ENCODE results near the gene CAMTA1. TPM values are rescaled to one million over a fixed set of nuclear protein-coding genes. Genes with fewer than 3 reads are reported as not detected.

The CAMTA1 gene
- total RNA-seq, 3 donors from 2014 or later = 73.4 to 114 (median 82.6) TPM

DNA sequence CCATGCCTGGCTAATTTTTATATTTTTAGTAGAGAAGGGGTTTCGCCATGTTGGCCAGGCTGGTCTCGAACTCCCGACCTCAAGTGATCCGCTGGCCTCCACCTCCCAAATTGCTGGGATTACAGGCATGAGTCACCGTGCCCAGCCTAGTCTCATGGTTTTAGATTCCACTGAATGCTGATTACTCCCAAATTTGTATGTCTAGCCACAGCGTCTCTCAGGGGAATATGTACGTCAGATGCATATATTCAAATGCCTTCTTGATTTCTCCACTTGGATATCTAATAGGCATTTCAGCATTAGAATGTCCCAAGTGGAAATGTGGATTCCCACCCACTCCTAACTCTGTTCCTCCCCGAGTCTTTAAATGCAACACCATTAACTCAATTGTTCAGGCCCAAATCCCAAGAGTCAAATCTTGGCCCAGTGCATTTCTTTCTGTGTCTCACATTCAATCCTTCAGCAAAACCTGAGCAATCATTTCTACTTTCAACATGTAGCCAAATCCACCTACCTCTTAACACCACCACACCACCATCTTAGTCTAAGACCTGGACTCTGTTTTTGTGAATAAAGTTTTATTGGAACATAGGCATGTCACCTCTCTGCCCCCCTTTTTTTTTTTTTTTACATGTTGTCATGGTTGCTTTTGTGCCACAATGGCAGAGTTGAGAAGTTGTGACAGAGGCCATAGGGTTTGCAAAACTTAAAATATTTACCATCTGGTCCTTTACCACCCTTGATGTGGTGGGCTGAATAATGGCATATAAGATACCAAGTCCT, 9.8 kb upstream of the CAMTA1 start:
- ATAC-seq = no peak
- Histone ChIP-seq H3K9me3 (no peaks in the 10 kb centered on the region), H3K4me1 (ENCODE audit: low read depth) (no peaks in the 10 kb centered on the region), H3K4me3 (no peak overlapping the region), H3K36me3 (ENCODE audit: low read depth) (no peaks in the 10 kb centered on the region)
- TF ChIP-seq, protein P1, sequence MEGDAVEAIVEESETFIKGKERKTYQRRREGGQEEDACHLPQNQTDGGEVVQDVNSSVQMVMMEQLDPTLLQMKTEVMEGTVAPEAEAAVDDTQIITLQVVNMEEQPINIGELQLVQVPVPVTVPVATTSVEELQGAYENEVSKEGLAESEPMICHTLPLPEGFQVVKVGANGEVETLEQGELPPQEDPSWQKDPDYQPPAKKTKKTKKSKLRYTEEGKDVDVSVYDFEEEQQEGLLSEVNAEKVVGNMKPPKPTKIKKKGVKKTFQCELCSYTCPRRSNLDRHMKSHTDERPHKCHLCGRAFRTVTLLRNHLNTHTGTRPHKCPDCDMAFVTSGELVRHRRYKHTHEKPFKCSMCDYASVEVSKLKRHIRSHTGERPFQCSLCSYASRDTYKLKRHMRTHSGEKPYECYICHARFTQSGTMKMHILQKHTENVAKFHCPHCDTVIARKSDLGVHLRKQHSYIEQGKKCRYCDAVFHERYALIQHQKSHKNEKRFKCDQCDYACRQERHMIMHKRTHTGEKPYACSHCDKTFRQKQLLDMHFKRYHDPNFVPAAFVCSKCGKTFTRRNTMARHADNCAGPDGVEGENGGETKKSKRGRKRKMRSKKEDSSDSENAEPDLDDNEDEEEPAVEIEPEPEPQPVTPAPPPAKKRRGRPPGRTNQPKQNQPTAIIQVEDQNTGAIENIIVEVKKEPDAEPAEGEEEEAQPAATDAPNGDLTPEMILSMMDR (IDR thresholded peaks at IDR 0.05) = no peak
- intact Hi-C loops (cut with DNase I, micrococcal nuclease) = no loop called here
- no peak for DNase-seq

DNA sequence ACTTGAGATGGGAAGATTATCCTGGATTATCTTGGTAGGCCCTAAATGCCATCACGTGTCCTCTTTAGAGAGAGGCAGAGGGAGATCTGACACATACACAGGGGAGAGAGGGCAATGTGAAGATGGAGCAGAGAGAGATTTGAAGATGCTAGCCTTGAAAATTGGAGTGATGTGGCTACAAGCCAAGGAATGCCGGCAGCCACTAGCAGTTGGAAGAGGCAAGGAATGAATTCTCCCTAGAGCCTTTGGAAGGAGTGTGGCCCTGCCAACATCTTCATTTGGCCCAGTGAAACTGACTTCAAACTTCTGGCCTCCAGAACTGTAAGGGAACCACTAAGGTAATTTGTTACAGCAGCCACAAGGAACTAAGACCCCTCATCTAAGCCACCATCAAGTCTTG, 8.9 kb upstream of the CAMTA1 start:
- H3K36me3 ChIP-seq (ENCODE audit: low read depth) = no peaks in the 10 kb centered on the region
- TF ChIP-seq, protein P1 (IDR thresholded peaks at IDR 0.05) = no peak
- no peak overlapping the region for H3K4me3 ChIP-seq
- no peak for DNase-seq
- intact Hi-C loops (cut with DNase I, micrococcal nuclease) = no loop called here
- ATAC-seq = no peak
- no peaks in the 10 kb centered on the region for H3K9me3 ChIP-seq
- no peaks in the 10 kb centered on the region for H3K4me1 ChIP-seq (ENCODE audit: low read depth)

DNA sequence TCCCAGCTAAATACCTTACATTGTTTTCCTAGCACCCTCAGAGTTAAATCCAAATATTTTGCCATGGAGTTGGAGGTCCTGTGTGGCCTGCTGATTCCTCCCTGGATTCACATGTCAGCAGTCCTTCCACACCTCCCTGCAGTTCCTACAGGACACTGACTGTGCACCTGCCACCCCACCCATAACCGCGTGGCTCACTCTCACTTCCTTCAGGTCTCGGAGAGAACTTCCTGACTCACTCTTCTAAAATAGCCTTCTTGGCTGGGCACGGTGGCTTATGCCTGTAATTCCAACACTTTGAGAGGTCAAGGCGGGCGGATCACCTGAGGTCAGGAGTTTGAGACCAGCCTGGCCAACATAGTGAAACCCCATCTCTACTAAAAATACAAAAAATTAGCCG, 8.4 kb upstream of the CAMTA1 start:
- Histone ChIP-seq H3K4me1 (ENCODE audit: low read depth) (no peaks in the 10 kb centered on the region), H3K9me3 (no peaks in the 10 kb centered on the region), H3K4me3 (no peak overlapping the region), H3K36me3 (ENCODE audit: low read depth) (no peaks in the 10 kb centered on the region)
- intact Hi-C loops (cut with DNase I, micrococcal nuclease) = no loop called here
- DNase-seq = peak in 1 of 3 donors; percentile 31
- TF ChIP-seq, protein P1 (IDR thresholded peaks at IDR 0.05) = no peak
- ATAC-seq = peak; percentile 84

DNA sequence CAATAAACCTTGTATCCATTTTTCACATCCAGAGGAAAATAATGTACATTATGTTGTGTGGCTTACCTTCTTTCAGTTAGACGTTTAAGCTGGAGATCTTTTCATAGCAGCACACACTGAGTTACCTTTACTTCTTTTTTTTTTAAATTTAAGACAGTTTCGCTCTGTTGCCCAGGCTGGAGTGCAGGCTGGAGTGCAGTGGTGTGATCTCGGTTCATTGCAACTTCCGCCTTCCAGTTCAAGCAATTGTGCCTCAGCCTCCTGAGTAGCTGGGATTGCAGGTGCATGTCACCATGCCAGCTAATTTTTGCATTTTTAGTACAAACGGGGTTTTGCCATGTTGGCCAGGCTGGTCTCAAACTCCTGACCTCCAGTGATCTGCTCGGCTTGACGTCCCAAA, 7.4 kb upstream of the CAMTA1 start:
- Histone ChIP-seq H3K4me3 (no peak overlapping the region), H3K4me1 (ENCODE audit: low read depth) (no peaks in the 10 kb centered on the region), H3K9me3 (no peaks in the 10 kb centered on the region), H3K36me3 (ENCODE audit: low read depth) (no peaks in the 10 kb centered on the region)
- DNase-seq = no peak
- no peak for ATAC-seq
- intact Hi-C loops (cut with DNase I, micrococcal nuclease) = no loop called here
- TF ChIP-seq, protein P1 (IDR thresholded peaks at IDR 0.05) = no peak

DNA sequence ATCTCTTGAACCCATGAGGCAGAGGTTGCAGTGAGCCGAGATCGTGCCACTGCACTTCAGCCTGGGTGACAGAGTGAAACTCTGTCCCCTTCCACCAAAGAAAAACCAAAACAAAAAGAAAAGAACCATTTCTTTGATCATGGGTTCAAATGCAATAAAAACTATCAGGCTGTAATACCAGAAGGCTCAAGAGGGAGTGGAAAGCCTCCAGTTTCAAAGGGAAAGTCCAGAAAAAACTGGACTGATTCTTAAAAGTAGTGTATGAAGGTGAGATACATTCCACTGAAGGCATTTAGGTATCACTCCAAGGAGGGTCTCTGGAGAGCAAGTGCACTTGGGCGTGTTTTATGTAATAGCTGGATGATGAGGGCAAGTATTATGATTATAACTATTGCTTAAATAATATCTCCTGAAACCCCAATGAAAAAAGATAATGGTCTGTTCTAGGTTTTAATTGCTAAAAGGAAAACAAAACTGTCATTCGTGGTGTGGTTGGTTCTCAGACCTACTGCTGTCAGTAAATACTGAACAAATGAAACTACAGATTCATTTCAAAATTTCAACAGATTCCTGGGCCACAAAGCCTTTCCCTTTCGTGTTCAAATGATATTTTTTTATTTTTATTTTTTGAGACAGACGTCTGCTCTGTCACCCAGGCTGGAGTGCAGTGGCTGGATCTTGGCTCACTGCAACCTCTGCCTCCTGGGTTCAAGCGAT, 6.0 kb upstream of the CAMTA1 start:
- ATAC-seq = no peak
- no peaks in the 10 kb centered on the region for H3K36me3 ChIP-seq (ENCODE audit: low read depth)
- TF ChIP-seq, protein P1 (IDR thresholded peaks at IDR 0.05) = no peak
- no peak for DNase-seq
- H3K4me1 ChIP-seq (ENCODE audit: low read depth) = no peaks in the 10 kb centered on the region
- intact Hi-C loops (cut with DNase I, micrococcal nuclease) = no loop called here
- H3K9me3 ChIP-seq = no peaks in the 10 kb centered on the region
- no peak overlapping the region for H3K4me3 ChIP-seq

All from mucosa of descending colon (tissue), 3 donors.